DND-41 (cell line): Measurements from ENCODE around the gene PDF.

Experiments used
- ATAC-seq: fragments of 200-7000 bp; cut with Tn5 transposase; 3 replicates; pipeline ENCODE4 v1.9.1; 2021; ENCODE audit warnings: low read depth; ENCODE audit not compliant: insufficient read depth
- DNase-seq: peaks from one replicate; pipeline ENCODE4 v3.0.0-alpha.2; 2020
- H2AFZ ChIP-seq: 2 replicates; pipeline ENCODE4 v1.6.0; 2012; ENCODE audit warnings: low read depth, low read length
- H3K27ac ChIP-seq: 2 replicates; pipeline ENCODE4 v1.5.1; 2012; ENCODE audit warnings: low read length, inconsistent platforms
- H3K27me3 ChIP-seq: fragments of 200-600 bp; sonication (generic); 2 replicates; pipeline ENCODE4 v1.6.0; 2012; ENCODE audit warnings: low read length, mild to moderate bottlenecking, inconsistent platforms; ENCODE audit not compliant: insufficient read depth, poor library complexity
- H3K36me3 ChIP-seq: 2 replicates; pipeline ENCODE4 v1.5.1; 2012; ENCODE audit warnings: low read length, inconsistent platforms; ENCODE audit not compliant: insufficient read depth
- H3K4me1 ChIP-seq: 2 replicates; pipeline ENCODE4 v1.5.1; 2012; ENCODE audit warnings: mild to moderate bottlenecking, low read length; ENCODE audit not compliant: insufficient read depth
- H3K4me2 ChIP-seq: 2 replicates; pipeline ENCODE4 v1.6.0; 2012; ENCODE audit warnings: mild to moderate bottlenecking, moderate library complexity, low read length, inconsistent platforms; ENCODE audit not compliant: insufficient read depth
- H3K4me3 ChIP-seq, 2 experiments: fragments of 200-600 bp in 1 of 2; shearing (Covaris generic) in 1 of 2; 2 replicates each; pipeline ENCODE4 v1.5.1; 2012 to 2016; ENCODE audit warnings: inconsistent platforms in 2 of 2, low read length in 2 of 2, mild to moderate bottlenecking in 2 of 2, low read depth in 1 of 2, moderate library complexity in 1 of 2
- H3K79me2 ChIP-seq: 2 replicates; pipeline ENCODE4 v1.6.0; 2012; ENCODE audit warnings: low read length, inconsistent platforms; ENCODE audit not compliant: insufficient read depth
- H3K9ac ChIP-seq: 2 replicates; pipeline ENCODE4 v1.6.0; 2012; ENCODE audit warnings: low read depth, mild to moderate bottlenecking, inconsistent platforms, low read length, moderate library complexity
- H3K9me3 ChIP-seq: 2 replicates; pipeline ENCODE4 v1.5.1; 2012; ENCODE audit warnings: low read length, moderate library complexity, mild to moderate bottlenecking, inconsistent platforms; ENCODE audit not compliant: insufficient read depth, severe bottlenecking
- H4K20me1 ChIP-seq: 2 replicates; pipeline ENCODE4 v1.6.0; 2012; ENCODE audit warnings: low read length; ENCODE audit not compliant: insufficient read depth
- EZH2 ChIP-seq: IDR thresholded peaks from 3 replicates; pipeline ENCODE4 v1.6.1; 2012; ENCODE audit warnings: borderline replicate concordance, low read depth, mild to moderate bottlenecking, moderate library complexity, low read length, inconsistent platforms; ENCODE audit not compliant: severe bottlenecking
- TF ChIP-seq, protein P1 (sequence below): IDR thresholded peaks from 2 replicates; pipeline ENCODE4 v1.5.1; 2012; ENCODE audit warnings: borderline replicate concordance, low read length, moderate library complexity, mild to moderate bottlenecking; ENCODE audit not compliant: poor library complexity, severe bottlenecking; ENCODE audit errors: extremely low read depth

The PDF gene

DNA sequence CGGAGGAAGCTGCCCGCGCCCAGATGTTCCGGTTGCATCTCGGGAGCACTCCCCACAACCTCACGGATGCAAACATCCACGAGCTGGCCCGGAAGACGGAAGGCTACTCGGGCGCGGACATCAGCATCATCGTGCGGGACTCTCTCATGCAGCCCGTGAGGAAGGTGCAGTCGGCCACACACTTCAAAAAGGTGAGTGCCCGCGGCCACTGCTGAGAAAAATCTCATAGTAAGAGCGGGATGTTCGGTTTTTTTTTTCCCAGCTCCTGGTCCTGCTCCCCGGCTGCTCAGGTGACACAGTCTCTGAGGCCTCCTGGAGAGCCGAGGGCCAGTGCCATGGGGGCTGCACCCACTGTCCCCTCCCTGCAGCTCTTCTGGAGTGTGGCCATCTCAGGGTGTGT, 9.3 kb downstream of the PDF start:
- DNase-seq = no peak
- Histone ChIP-seq H3K36me3 (peaks cover 92% of the 10 kb centered on the region), H3K4me3 (no peak overlapping the region), H2AFZ (no peak overlapping the region), H3K27ac (no peak overlapping the region), H3K9me3 (no peaks in the 10 kb centered on the region), H3K79me2 (peaks cover 79% of the 10 kb centered on the region), H3K27me3 (no peaks in the 10 kb centered on the region), H3K4me2 (no peak overlapping the region), H3K4me1 (peaks cover 15% of the 10 kb centered on the region), H4K20me1 (peaks cover 83% of the 10 kb centered on the region), H3K9ac (no peak overlapping the region)
- no peak for ATAC-seq
- no peak for TF ChIP-seq EZH2
- TF ChIP-seq, protein P1, sequence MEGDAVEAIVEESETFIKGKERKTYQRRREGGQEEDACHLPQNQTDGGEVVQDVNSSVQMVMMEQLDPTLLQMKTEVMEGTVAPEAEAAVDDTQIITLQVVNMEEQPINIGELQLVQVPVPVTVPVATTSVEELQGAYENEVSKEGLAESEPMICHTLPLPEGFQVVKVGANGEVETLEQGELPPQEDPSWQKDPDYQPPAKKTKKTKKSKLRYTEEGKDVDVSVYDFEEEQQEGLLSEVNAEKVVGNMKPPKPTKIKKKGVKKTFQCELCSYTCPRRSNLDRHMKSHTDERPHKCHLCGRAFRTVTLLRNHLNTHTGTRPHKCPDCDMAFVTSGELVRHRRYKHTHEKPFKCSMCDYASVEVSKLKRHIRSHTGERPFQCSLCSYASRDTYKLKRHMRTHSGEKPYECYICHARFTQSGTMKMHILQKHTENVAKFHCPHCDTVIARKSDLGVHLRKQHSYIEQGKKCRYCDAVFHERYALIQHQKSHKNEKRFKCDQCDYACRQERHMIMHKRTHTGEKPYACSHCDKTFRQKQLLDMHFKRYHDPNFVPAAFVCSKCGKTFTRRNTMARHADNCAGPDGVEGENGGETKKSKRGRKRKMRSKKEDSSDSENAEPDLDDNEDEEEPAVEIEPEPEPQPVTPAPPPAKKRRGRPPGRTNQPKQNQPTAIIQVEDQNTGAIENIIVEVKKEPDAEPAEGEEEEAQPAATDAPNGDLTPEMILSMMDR = no peak

DNA sequence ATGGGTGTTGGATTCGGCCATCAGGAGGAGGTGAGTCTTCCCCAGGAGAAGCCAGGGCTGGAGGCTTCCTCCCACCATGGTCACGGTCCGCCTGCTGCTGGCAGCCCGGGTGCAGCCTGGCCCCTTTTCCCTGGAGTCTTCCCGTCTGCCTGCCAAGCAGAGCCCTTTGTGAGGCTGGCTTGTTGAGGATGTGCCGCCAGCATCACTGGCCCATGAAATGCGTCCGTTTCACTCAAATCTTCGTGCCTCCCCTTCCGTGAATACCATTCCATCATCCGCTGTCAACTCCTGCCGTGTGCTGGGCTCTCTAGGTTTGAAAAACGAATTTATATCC, 9.7 kb downstream of the PDF start:
- Histone ChIP-seq H3K27ac (no peak overlapping the region), H3K4me1 (peaks cover 12% of the 10 kb centered on the region), H3K36me3 (peaks cover 92% of the 10 kb centered on the region), H3K4me3 (no peak overlapping the region), H3K9me3 (no peaks in the 10 kb centered on the region), H3K4me2 (no peak overlapping the region), H4K20me1 (peaks cover 83% of the 10 kb centered on the region), H3K27me3 (no peaks in the 10 kb centered on the region), H3K9ac (no peak overlapping the region), H3K79me2 (peaks cover 79% of the 10 kb centered on the region), H2AFZ (no peak overlapping the region)
- no peak for DNase-seq
- no peak for TF ChIP-seq EZH2
- TF ChIP-seq, protein P1 = no peak
- no peak for ATAC-seq

DNA sequence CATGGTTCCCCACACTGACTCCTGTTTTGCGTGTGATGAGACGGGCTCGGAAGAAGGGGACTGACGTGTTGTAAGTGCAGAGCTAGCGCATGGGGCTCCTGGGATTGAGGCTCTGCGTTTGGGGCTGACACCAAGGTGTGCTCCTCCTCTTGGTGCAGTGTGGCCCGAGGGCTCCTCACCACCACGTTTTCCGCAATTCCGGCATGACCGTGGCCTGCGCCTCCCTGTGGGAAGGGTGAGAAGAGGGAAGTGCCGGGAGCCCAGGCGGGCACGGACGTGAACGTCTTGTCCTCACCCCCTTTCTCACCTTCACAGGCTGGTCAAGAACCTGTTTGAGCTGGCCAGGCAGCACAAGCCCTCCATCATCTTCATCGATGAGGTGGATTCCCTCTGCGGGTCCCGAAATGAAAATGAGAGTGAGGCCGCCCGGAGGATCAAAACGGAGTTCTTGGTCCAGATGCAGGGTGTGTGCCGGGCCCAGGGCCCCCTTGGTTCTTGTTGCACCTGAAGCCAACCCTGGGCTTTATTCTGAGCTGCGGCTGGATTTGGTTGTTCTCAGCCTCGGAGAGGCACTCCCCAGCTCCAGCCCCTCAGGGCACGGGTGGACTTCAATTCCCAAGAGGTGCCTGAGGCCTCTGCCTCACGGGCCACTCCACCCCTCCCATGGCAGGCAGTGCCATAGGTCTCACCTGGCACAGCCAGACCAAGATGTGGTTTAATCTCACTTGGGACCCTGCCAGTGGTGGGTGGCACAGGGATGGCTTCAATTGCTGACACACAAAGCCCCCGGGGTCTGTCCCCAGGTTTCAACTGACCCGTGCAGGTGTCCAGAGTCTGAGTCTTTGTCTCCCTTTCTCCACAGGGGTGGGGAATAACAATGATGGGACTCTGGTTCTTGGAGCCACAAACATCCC, 10.3 kb downstream of the PDF start:
- ATAC-seq (no peak), DNase-seq (no peak)
- Histone ChIP-seq H3K27me3 (no peaks in the 10 kb centered on the region), H3K9me3 (no peaks in the 10 kb centered on the region), H3K36me3 (peaks cover 96% of the 10 kb centered on the region), H3K9ac (no peak overlapping the region), H3K4me3 (no peak overlapping the region), H3K27ac (no peak overlapping the region), H2AFZ (no peak overlapping the region), H3K79me2 (peaks cover 80% of the 10 kb centered on the region), H3K4me2 (no peak overlapping the region), H3K4me1 (peaks cover 9% of the 10 kb centered on the region; the same call in 1 of the 2 replicates), H4K20me1 (peaks cover 87% of the 10 kb centered on the region)
- TF ChIP-seq EZH2 = no peak
- TF ChIP-seq, protein P1 = no peak
